Smooth muscle cell (in vitro differentiated cells): ENCODE measurements around the gene AADAC. TPM values are rescaled to one million over a fixed set of nuclear protein-coding genes. Genes with fewer than 3 reads are reported as not detected.
A peak's percentile ranks its signal among the peaks of the same experiment; 100 is the strongest.

ENCODE experiments used
- DNase-seq: peaks from one replicate; lab custom pipeline; 2025; ENCODE audit not compliant: unreplicated experiment; lab: John Stamatoyannopoulos, UW
- H2AFZ ChIP-seq: fragments of 200-600 bp; sonication (generic); 2 replicates; pipeline ENCODE4 v1.6.0; 2016; ENCODE audit warnings: antibody characterized with exemption, low read depth, mild to moderate bottlenecking
- H3F3A ChIP-seq: fragments of 200-600 bp; sonication (generic); 2 replicates; pipeline ENCODE4 v1.6.0; 2017; ENCODE audit warnings: antibody characterized with exemption, low read depth
- H3K27ac ChIP-seq: fragments of 200-600 bp; sonication (generic); 2 replicates; pipeline ENCODE4 v1.5.1; 2016; ENCODE audit warnings: low read depth, mild to moderate bottlenecking
- H3K27me3 ChIP-seq: fragments of 200-600 bp; sonication (generic); 2 replicates; pipeline ENCODE4 v1.6.1; 2016; ENCODE audit warnings: low read depth, mild to moderate bottlenecking
- H3K36me3 ChIP-seq: fragments of 200-600 bp; sonication (generic); 2 replicates; pipeline ENCODE4 v1.5.1; 2016; ENCODE audit warnings: low read depth
- H3K4me1 ChIP-seq: fragments of 200-600 bp; sonication (generic); 2 replicates; pipeline ENCODE4 v1.5.1; 2016; ENCODE audit warnings: low read depth
- H3K4me2 ChIP-seq: fragments of 200-600 bp; sonication (generic); 2 replicates; pipeline ENCODE4 v1.6.0; 2016; ENCODE audit warnings: mild to moderate bottlenecking
- H3K4me3 ChIP-seq: fragments of 200-600 bp; sonication (generic); 2 replicates; pipeline ENCODE4 v1.5.1; 2016; ENCODE audit warnings: mild to moderate bottlenecking
- H3K79me2 ChIP-seq: fragments of 200-600 bp; sonication (generic); 2 replicates; pipeline ENCODE4 v1.6.0; 2016; ENCODE audit warnings: low read depth, mild to moderate bottlenecking
- H3K9ac ChIP-seq: fragments of 200-600 bp; sonication (generic); 2 replicates; pipeline ENCODE4 v1.6.0; 2016; ENCODE audit warnings: low read depth
- H3K9me3 ChIP-seq: fragments of 200-600 bp; sonication (generic); replicated peaks from 2 replicates; pipeline ENCODE4 v1.5.1; 2016; ENCODE audit warnings: low read depth
- H4K20me1 ChIP-seq: fragments of 200-600 bp; sonication (generic); 2 replicates; pipeline ENCODE4 v1.6.0; 2016; ENCODE audit warnings: low read depth
- CTCF ChIP-seq: fragments of 200-600 bp; sonication (generic); IDR thresholded peaks from 2 replicates; pipeline ENCODE4 v1.5.1; 2017; ENCODE audit warnings: borderline replicate concordance, mild to moderate bottlenecking, antibody characterized with exemption; ENCODE audit not compliant: insufficient read depth, poor library complexity, severe bottlenecking
- WGBS: methylation state at CpG from one replicate; pipeline ENCODE4 v1.1.7; 2016; ENCODE audit warnings: low lambda C conversion rate; 5-methylcytosine and 5-hydroxymethylcytosine counted together
- polyA plus RNA-seq: library from polyadenylated mRNA; unstranded; fragments of >200 nt; fragmentation: Nextera tagmentation; extraction: Ambion mirVana; gene quantifications from 2 replicates; pipeline ENCODE4 v1.2.1, GENCODE V29; 2016
- total RNA-seq: library from RNA; depleted of rRNA; stranded (reverse); fragments of >200 nt; gene quantifications from 2 replicates; pipeline ENCODE4 v1.2.3, GENCODE V29; 2014

Gene AADAC
- total and polyA plus RNA-seq, 2 experiments from 2014 or later, result 0.54 to 0.67 TPM

DNA sequence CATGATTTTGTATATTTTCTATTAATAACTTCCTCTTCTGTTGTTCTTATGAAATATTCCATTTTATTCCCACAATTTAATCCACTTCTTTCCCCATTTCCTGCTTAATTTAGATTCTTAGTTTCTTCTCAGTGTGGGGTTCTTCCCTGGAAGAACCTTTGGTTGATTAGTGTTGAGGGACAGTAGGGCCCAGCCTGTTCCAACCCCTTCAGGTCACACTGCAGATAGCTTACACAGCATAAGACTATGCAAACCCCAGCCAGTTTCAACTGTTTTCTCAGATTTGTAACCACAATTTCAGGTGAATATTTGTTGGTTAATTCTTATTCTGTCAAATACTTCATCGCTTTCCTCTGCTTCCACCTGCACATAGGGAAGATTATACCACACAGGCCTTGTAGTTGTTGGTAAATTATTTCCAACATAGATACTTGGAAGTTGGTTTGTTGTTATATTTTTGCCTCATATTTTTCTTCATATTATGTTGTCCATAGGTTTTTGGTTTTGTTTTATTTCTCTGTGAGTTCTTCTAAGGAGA is 45.5 kb upstream of the AADAC start:
- no peaks in the 10 kb centered on the region for H3K4me1 ChIP-seq
- no peak overlapping the region for H3K9ac ChIP-seq
- H2AFZ ChIP-seq, result no peak overlapping the region
- no peak overlapping the region for H3K4me3 ChIP-seq
- no peaks in the 10 kb centered on the region for H3K79me2 ChIP-seq
- no peaks in the 10 kb centered on the region for H4K20me1 ChIP-seq
- no peaks in the 10 kb centered on the region for H3K36me3 ChIP-seq
- no peak for DNase-seq
- no peaks in the 10 kb centered on the region for H3F3A ChIP-seq
- H3K9me3 ChIP-seq, result no peaks in the 10 kb centered on the region
- H3K4me2 ChIP-seq, result no peak overlapping the region
- H3K27ac ChIP-seq, result no peak overlapping the region
- no peaks in the 10 kb centered on the region for H3K27me3 ChIP-seq
- WGBS, result 49% methylated on average over 1 of the region's 1 CpG
- no peak for TF ChIP-seq CTCF

- Histone ChIP-seq H3K9ac (no peak overlapping the region), H3K79me2 (no peaks in the 10 kb centered on the region), H3K27me3 (no peaks in the 10 kb centered on the region), H3K27ac (no peak overlapping the region), H3F3A (no peaks in the 10 kb centered on the region), H3K4me2 (no peak overlapping the region), H3K9me3 (no peaks in the 10 kb centered on the region), H3K36me3 (no peaks in the 10 kb centered on the region), H4K20me1 (no peaks in the 10 kb centered on the region), H2AFZ (no peak overlapping the region), H3K4me3 (no peak overlapping the region), H3K4me1 (no peaks in the 10 kb centered on the region)
- no peak for TF ChIP-seq CTCF
- WGBS, result 97% methylated on average over 2 of the region's 2 CpGs
- no peak for DNase-seq
Measured at GRCh38 chr3:151769175-151769574, 44.7 kb upstream of the AADAC start.

GRCh38 chr3:151770956-151771355 is 43.0 kb upstream of the AADAC start:
- 87% methylated on average over 4 of the region's 4 CpGs for WGBS
- Histone ChIP-seq H3K79me2 (no peaks in the 10 kb centered on the region), H3K4me2 (no peak overlapping the region), H3K36me3 (no peaks in the 10 kb centered on the region), H3K9me3 (no peaks in the 10 kb centered on the region), H3K4me1 (no peaks in the 10 kb centered on the region), H3K27me3 (no peaks in the 10 kb centered on the region), H3K4me3 (peak overlapping the region; percentile 5), H2AFZ (no peak overlapping the region), H3K27ac (no peak overlapping the region), H4K20me1 (no peaks in the 10 kb centered on the region), H3K9ac (no peak overlapping the region), H3F3A (no peaks in the 10 kb centered on the region)
- DNase-seq, result no peak
- no peak for TF ChIP-seq CTCF

DNA sequence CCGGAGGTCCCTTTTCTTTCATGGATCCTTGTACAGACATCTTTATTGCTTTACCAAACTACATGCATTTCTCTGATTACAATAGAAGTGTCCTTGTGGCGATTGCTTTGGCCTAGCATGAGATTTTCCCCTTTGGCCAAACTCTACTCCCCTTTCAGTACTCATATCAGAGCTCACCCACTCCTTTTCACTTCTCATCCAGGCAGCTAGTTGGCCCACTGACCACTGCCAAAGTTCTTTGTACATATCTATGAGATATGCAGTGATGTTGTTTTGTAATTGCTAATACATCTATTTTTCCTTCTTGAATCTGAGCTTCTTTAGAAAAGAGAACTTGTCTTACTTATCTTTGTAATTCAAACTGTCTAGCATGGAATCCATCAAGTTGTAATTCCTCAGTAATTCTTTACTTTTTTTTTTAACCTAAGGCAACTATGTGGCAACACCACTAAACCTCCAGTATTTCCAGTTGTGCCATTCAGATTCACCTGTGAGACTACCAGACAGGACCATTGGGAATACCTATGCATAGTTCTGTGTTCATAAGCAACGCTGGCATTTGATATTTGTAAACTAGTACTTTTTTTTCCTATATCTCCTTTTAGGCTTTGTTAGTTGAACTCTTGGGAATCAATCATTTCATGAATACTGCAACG is 41.0 kb upstream of the AADAC start:
- DNase-seq, result no peak
- no peak for TF ChIP-seq CTCF
- WGBS, result 92% methylated on average over 4 of the region's 4 CpGs
- Histone ChIP-seq H3K36me3 (no peaks in the 10 kb centered on the region), H3K4me1 (no peaks in the 10 kb centered on the region), H2AFZ (no peak overlapping the region), H3K4me3 (no peak overlapping the region), H3K9me3 (no peaks in the 10 kb centered on the region), H3K27me3 (no peaks in the 10 kb centered on the region), H3K9ac (no peak overlapping the region), H4K20me1 (no peaks in the 10 kb centered on the region), H3F3A (no peaks in the 10 kb centered on the region), H3K4me2 (no peak overlapping the region), H3K79me2 (no peaks in the 10 kb centered on the region), H3K27ac (no peak overlapping the region)
